HepG2 (cell line): ENCODE data around the gene ABCG1. TPM values are rescaled to one million over a fixed set of nuclear protein-coding genes. Genes with fewer than 3 reads are reported as not detected.

ENCODE experiments used
- EED ChIP-seq: sonication (generic); formaldehyde crosslinking; IDR thresholded peaks from 2 replicates; pipeline ENCODE4 v1.5.0; 2020; ENCODE audit warnings: mild to moderate bottlenecking, missing genetic modification reagents
- ELF3 ChIP-seq: IDR thresholded peaks from 2 replicates; pipeline ENCODE4 v1.6.1; 2016; ENCODE audit warnings: missing genetic modification reagents, missing compliant biosample characterization
- FOSL2 ChIP-seq: sonication (generic); formaldehyde crosslinking; IDR thresholded peaks from 2 replicates; pipeline ENCODE4 v1.4.0; 2020; ENCODE audit warnings: missing genetic modification reagents
- MAZ ChIP-seq, 2 experiments: sonication (generic) in 1 of 2; formaldehyde crosslinking in 1 of 2; IDR thresholded peaks; 2 replicates each; pipeline versions ENCODE4 v1.5.0 to v1.6.1; 2012 to 2020; ENCODE audit warnings: low read depth in 2 of 2, mild to moderate bottlenecking in 2 of 2, borderline replicate concordance in 1 of 2, improper control_type of control experiment in 1 of 2, low read length in 1 of 2, missing genetic modification reagents in 1 of 2, moderate library complexity in 1 of 2
- MED1 ChIP-seq: sonication (generic); formaldehyde crosslinking; IDR thresholded peaks from 2 replicates; pipeline ENCODE4 v1.4.0; 2020; ENCODE audit warnings: missing genetic modification reagents
- NFKB2 ChIP-seq: sonication (generic); formaldehyde crosslinking; IDR thresholded peaks from 2 replicates; pipeline ENCODE4 v1.4.0; 2020; ENCODE audit warnings: missing genetic modification reagents, borderline replicate concordance
- PAWR ChIP-seq: sonication (generic); formaldehyde crosslinking; IDR thresholded peaks from 2 replicates; pipeline ENCODE4 v1.4.0; 2020; ENCODE audit warnings: missing genetic modification reagents, mild to moderate bottlenecking, borderline replicate concordance
- SOX13 ChIP-seq, 3 experiments: fragments of 450-650 bp in 1 of 3; sonication (generic) in 1 of 3; formaldehyde crosslinking in 1 of 3; IDR thresholded peaks in 2 of 3; conservative IDR thresholded peaks in 1 of 3; 2 replicates each; pipeline versions ENCODE4 v1.5.0 to v1.6.1; 2016 to 2020; ENCODE audit warnings: antibody characterized with exemption in 1 of 3, mild to moderate bottlenecking in 1 of 3, missing compliant biosample characterization in 1 of 3, missing genetic modification reagents in 1 of 3, moderate library complexity in 1 of 3
- SOX5 ChIP-seq: IDR thresholded peaks from 2 replicates; pipeline ENCODE4 v1.6.1; 2016; ENCODE audit warnings: borderline replicate concordance
- SOX6 ChIP-seq, 2 experiments: fragments of 450-650 bp in 1 of 2; sonication (generic) in 1 of 2; formaldehyde crosslinking in 1 of 2; IDR thresholded peaks; 2 replicates each; pipeline versions ENCODE4 v1.4.0 to v1.6.1; 2017 to 2020; ENCODE audit warnings: antibody characterized with exemption in 1 of 2, mild to moderate bottlenecking in 1 of 2, missing genetic modification reagents in 1 of 2
- SRY ChIP-seq: sonication (generic); formaldehyde crosslinking; IDR thresholded peaks from 2 replicates; pipeline ENCODE4 v1.8.0; 2022; ENCODE audit warnings: mild to moderate bottlenecking, missing genetic modification reagents
- TSC22D2 ChIP-seq: sonication (generic); formaldehyde crosslinking; IDR thresholded peaks from 2 replicates; pipeline ENCODE4 v1.5.1; 2020; ENCODE audit warnings: missing genetic modification reagents, mild to moderate bottlenecking, borderline replicate concordance
- XBP1 ChIP-seq: sonication (generic); formaldehyde crosslinking; IDR thresholded peaks from 2 replicates; pipeline ENCODE4 v1.5.0; 2020; ENCODE audit warnings: missing genetic modification reagents
- ZBTB3 ChIP-seq: sonication (generic); formaldehyde crosslinking; IDR thresholded peaks from 2 replicates; pipeline ENCODE4 v1.4.0; 2020; ENCODE audit warnings: low read depth, mild to moderate bottlenecking, moderate library complexity, missing genetic modification reagents, borderline replicate concordance
- ZNF251 ChIP-seq: sonication (generic); formaldehyde crosslinking; IDR thresholded peaks from 2 replicates; pipeline ENCODE4 v1.9.0; 2021; ENCODE audit warnings: mild to moderate bottlenecking, missing genetic modification reagents
- ZNF530 ChIP-seq: sonication (generic); formaldehyde crosslinking; IDR thresholded peaks from 2 replicates; pipeline ENCODE4 v1.5.0; 2020; ENCODE audit warnings: low read depth, mild to moderate bottlenecking, missing genetic modification reagents
- ZNF550 ChIP-seq: sonication (generic); formaldehyde crosslinking; IDR thresholded peaks from 2 replicates; pipeline ENCODE4 v1.4.0; 2020; ENCODE audit warnings: mild to moderate bottlenecking, missing genetic modification reagents, borderline replicate concordance
- ZNF572 ChIP-seq: sonication (generic); formaldehyde crosslinking; IDR thresholded peaks from 2 replicates; pipeline ENCODE4 v1.5.1; 2020; ENCODE audit warnings: mild to moderate bottlenecking, missing genetic modification reagents
- ZNF766 ChIP-seq: sonication (generic); formaldehyde crosslinking; IDR thresholded peaks from 2 replicates; pipeline ENCODE4 v1.5.0; 2020; ENCODE audit warnings: missing genetic modification reagents, borderline replicate concordance
- polyA plus RNA-seq, 8 experiments: library from polyadenylated mRNA; depleted of rRNA in 3 of 8; stranded (reverse) in 7 of 8; unstranded in 1 of 8; fragments of >200 nt; fragmentation: Illumina TruSeq in 4 of 8; extraction: Trizol in 4 of 8; gene quantifications; 2 replicates each; pipeline versions ENCODE4 v1.2.1 to v1.2.3, GENCODE V29; 2011 to 2016; ENCODE audit warnings: low read depth in 4 of 8, missing spikeins in 1 of 8, mixed read lengths in 1 of 8; ENCODE audit not compliant: insufficient read depth in 1 of 8
- total RNA-seq, 5 experiments: library from RNA; depleted of rRNA; stranded (reverse); fragments of >200 nt; fragmentation: Illumina TruSeq; extraction: Trizol; gene quantifications; 2 replicates each; pipeline ENCODE4 v1.2.3, GENCODE V29; 2016; ENCODE audit warnings: low read depth in 1 of 5
- TF ChIP-seq, protein P1 (sequence below): IDR thresholded peaks from 2 replicates; pipeline ENCODE4 v1.4.0; 2020; ENCODE audit warnings: mild to moderate bottlenecking, missing genetic modification reagents
- TF ChIP-seq, protein P2 (sequence below): sonication (generic); formaldehyde crosslinking; conservative IDR thresholded peaks from 2 replicates; pipeline ENCODE4 v1.8.1; 2023; ENCODE audit warnings: missing genetic modification reagents
- TF ChIP-seq, protein P3 (sequence below): IDR thresholded peaks from 2 replicates; pipeline ENCODE4 v1.6.1; 2016; ENCODE audit warnings: control low read depth

The ABCG1 gene
- total and polyA plus RNA-seq, 2 of the 13 experiments (the other 11 are each of a cell fraction or from before 2014, with no cell fraction given): 0.04 TPM; not detected in 1

DNA sequence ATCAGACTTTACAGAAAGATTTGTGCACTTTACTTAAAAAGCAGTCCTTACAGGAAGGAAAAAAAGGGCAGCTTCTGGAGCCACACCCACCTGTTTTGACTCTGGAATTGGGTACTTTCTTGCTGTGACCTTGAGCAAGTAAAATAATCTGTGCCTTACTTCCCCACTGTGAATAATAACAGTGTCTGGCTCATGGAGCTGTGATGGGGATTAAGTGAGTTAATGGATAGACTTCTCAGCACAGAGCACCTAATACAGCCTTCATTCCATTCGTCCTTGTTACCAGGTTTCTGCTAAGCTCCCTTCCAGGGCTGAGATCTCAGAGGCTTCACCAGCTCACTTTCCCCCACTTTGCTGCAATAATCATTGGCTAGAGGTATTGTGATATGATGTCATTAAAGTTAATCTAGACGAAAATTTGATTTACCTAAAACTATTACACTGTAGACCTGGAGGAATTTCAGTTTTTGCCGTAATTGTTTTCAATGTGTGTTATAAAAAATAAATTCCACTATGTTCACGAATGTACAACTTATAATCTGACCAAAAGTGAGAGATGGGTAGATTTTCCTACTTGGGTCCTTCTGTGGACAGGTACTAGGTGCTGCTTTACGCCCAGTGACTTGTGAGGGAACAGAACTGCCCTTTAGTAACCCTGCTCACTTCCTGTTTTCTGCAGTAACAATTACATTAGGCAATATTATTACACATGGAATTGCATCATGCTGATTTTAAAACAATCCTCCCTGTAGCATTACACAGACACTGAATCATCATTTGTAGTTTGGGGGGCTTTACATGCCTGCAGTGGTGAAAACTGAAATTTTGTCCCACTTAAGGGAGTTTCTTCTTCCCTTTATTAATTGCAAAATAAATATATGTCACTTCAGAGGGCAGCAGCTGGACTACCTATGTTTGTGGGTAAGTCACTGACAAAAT, 19.7 kb upstream of the ABCG1 start (continued):
- TF ChIP-seq, protein P1, sequence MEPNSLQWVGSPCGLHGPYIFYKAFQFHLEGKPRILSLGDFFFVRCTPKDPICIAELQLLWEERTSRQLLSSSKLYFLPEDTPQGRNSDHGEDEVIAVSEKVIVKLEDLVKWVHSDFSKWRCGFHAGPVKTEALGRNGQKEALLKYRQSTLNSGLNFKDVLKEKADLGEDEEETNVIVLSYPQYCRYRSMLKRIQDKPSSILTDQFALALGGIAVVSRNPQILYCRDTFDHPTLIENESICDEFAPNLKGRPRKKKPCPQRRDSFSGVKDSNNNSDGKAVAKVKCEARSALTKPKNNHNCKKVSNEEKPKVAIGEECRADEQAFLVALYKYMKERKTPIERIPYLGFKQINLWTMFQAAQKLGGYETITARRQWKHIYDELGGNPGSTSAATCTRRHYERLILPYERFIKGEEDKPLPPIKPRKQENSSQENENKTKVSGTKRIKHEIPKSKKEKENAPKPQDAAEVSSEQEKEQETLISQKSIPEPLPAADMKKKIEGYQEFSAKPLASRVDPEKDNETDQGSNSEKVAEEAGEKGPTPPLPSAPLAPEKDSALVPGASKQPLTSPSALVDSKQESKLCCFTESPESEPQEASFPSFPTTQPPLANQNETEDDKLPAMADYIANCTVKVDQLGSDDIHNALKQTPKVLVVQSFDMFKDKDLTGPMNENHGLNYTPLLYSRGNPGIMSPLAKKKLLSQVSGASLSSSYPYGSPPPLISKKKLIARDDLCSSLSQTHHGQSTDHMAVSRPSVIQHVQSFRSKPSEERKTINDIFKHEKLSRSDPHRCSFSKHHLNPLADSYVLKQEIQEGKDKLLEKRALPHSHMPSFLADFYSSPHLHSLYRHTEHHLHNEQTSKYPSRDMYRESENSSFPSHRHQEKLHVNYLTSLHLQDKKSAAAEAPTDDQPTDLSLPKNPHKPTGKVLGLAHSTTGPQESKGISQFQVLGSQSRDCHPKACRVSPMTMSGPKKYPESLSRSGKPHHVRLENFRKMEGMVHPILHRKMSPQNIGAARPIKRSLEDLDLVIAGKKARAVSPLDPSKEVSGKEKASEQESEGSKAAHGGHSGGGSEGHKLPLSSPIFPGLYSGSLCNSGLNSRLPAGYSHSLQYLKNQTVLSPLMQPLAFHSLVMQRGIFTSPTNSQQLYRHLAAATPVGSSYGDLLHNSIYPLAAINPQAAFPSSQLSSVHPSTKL (CRISPR knock-in tag): 0 out of 2 replicates have a peak, but pooled peaks have one; percentile 14
- TF ChIP-seq, protein P2, sequence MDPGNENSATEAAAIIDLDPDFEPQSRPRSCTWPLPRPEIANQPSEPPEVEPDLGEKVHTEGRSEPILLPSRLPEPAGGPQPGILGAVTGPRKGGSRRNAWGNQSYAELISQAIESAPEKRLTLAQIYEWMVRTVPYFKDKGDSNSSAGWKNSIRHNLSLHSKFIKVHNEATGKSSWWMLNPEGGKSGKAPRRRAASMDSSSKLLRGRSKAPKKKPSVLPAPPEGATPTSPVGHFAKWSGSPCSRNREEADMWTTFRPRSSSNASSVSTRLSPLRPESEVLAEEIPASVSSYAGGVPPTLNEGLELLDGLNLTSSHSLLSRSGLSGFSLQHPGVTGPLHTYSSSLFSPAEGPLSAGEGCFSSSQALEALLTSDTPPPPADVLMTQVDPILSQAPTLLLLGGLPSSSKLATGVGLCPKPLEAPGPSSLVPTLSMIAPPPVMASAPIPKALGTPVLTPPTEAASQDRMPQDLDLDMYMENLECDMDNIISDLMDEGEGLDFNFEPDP (CRISPR knock-in tag): no peak
- TF ChIP-seq MAZ (IDR thresholded peaks at IDR 0.05; ENCODE audit: borderline replicate concordance, low read depth, low read length): no peak
- TF ChIP-seq MAZ (CRISPR knock-in tag; IDR thresholded peaks at IDR 0.05; ENCODE audit: low read depth): no peak
- TF ChIP-seq ZBTB3 (CRISPR knock-in tag): no peak
- TF ChIP-seq SOX5 (CRISPR knock-in tag): peak; percentile 81; the same call in 1 of the 2 replicates
- peak; percentile 67 for TF ChIP-seq FOSL2 (CRISPR knock-in tag)
- TF ChIP-seq ZNF766 (CRISPR knock-in tag): no peak
- TF ChIP-seq ZNF251 (CRISPR knock-in tag): no peak
- TF ChIP-seq SOX13 (IDR thresholded peaks at IDR 0.05): no peak
- TF ChIP-seq SOX13 (CRISPR knock-in tag; conservative IDR thresholded peaks at IDR 0.05 in 1 of 2, IDR thresholded peaks at IDR 0.05 in 1 of 2): peak in 1 of 2 experiments; percentile 67; a peak in 1 of 4 replicates
- TF ChIP-seq ELF3 (CRISPR knock-in tag): 0 out of 2 replicates have a peak, but pooled peaks have one; percentile 24
- TF ChIP-seq XBP1: no peak
- TF ChIP-seq SRY (CRISPR knock-in tag): no peak
- no peak for TF ChIP-seq EED (CRISPR knock-in tag)
- TF ChIP-seq ZNF572: no peak
- 0 out of 2 replicates have a peak, but pooled peaks have one; percentile 12 for TF ChIP-seq MED1 (CRISPR knock-in tag)
- TF ChIP-seq NFKB2 (CRISPR knock-in tag): no peak
- TF ChIP-seq ZNF550 (CRISPR knock-in tag): no peak
- no peak for TF ChIP-seq PAWR (CRISPR knock-in tag)
- no peak for TF ChIP-seq SOX6 (IDR thresholded peaks at IDR 0.05)
- peak; percentile 52; the same call in 1 of the 2 replicates for TF ChIP-seq SOX6 (CRISPR knock-in tag; IDR thresholded peaks at IDR 0.05)
- no peak for TF ChIP-seq ZNF530 (CRISPR knock-in tag)
- TF ChIP-seq TSC22D2: no peak
- TF ChIP-seq, protein P3, sequence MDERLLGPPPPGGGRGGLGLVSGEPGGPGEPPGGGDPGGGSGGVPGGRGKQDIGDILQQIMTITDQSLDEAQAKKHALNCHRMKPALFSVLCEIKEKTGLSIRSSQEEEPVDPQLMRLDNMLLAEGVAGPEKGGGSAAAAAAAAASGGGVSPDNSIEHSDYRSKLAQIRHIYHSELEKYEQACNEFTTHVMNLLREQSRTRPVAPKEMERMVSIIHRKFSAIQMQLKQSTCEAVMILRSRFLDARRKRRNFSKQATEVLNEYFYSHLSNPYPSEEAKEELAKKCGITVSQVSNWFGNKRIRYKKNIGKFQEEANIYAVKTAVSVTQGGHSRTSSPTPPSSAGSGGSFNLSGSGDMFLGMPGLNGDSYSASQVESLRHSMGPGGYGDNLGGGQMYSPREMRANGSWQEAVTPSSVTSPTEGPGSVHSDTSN (CRISPR knock-in tag): no peak
